CD4-positive, alpha-beta T cell treated with Interleukin-1 beta for 1 hour (primary cell): Measurements from ENCODE around the gene ILDR1.
"Not testable (repeated sequence)": the region's sequence is repeated elsewhere in the genome, so short reads cannot be mapped to it uniquely, and the experiment has no call there.

ENCODE experiments used
- DNase-seq, 2 donors: peaks; one replicate each; pipeline ENCODE4 v3.0.0-alpha.2; 2020 to 2022

ILDR1 gene

GRCh38 chr3:122021811-122022401 is at the start of gene ILDR1:
Gene ILDR1 (minus strand): TSS chr3:122022247. CDS start chr3:122022077, 170 bp downstream.
- DNase-seq = peak in 1 of 2 donors; percentile 20

- no peak for DNase-seq
These were observed 45.7 kb upstream of the ILDR1 start for GRCh38 chr3:122067588-122068240.

- no peak for DNase-seq
These were observed 45.1 kb upstream of the ILDR1 start for GRCh38 chr3:122067214-122067550.

- DNase-seq = no peak
These were observed 44.5 kb upstream of the ILDR1 start for GRCh38 chr3:122066331-122067213.

GRCh38 chr3:122064326-122064725 is 42.3 kb upstream of the ILDR1 start:
- DNase-seq = peak in 1 of 2 donors; percentile 55

- DNase-seq = no peak
These were observed 41.9 kb upstream of the ILDR1 start for GRCh38 chr3:122063908-122064307.

GRCh38 chr3:122060040-122060698 is 38.1 kb upstream of the ILDR1 start:
- DNase-seq = no peak

- DNase-seq = no peak
These were observed 36.2 kb upstream of the ILDR1 start for GRCh38 chr3:122058294-122058693.

- no peak for DNase-seq
These were observed 35.6 kb upstream of the ILDR1 start for GRCh38 chr3:122057671-122058070.

- DNase-seq = peak in 1 of 2 donors; percentile 60
These were observed 33.2 kb upstream of the ILDR1 start, which contains the start of gene CD86 for GRCh38 chr3:122055215-122055614. Gene CD86 (plus strand): TSS chr3:122055362. CDS start chr3:122055490, 128 bp downstream.

- peak in 1 of 2 donors; percentile 24 for DNase-seq
These were observed 30.9 kb upstream of the ILDR1 start for GRCh38 chr3:122052968-122053367.

- DNase-seq = not testable (repeated sequence)
These were observed 25.7 kb upstream of the ILDR1 start for GRCh38 chr3:122047773-122048172.

- not testable (repeated sequence) for DNase-seq
These were observed 25.2 kb upstream of the ILDR1 start for GRCh38 chr3:122047296-122047695.

- DNase-seq = no peak
These were observed 11.0 kb upstream of the ILDR1 start for GRCh38 chr3:122033023-122033422.

- DNase-seq = no peak
These were observed 10.5 kb upstream of the ILDR1 start for GRCh38 chr3:122032531-122032930.

GRCh38 chr3:122031123-122031468 is 9.0 kb upstream of the ILDR1 start:
- no peak for DNase-seq

GRCh38 chr3:122030381-122031122 is 8.5 kb upstream of the ILDR1 start:
- peak in 1 of 2 donors; percentile 27 for DNase-seq

- no peak for DNase-seq
These were observed 3.2 kb upstream of the ILDR1 start for GRCh38 chr3:122025296-122025695.

GRCh38 chr3:122024800-122025199 is 2.8 kb upstream of the ILDR1 start:
- DNase-seq = no peak

GRCh38 chr3:122023335-122023910 is 1.4 kb upstream of the ILDR1 start:
- no peak for DNase-seq

GRCh38 chr3:122021037-122021436 is 1.0 kb downstream of the ILDR1 start:
- DNase-seq = no peak

- DNase-seq = no peak
These were observed 2.6 kb downstream of the ILDR1 start for GRCh38 chr3:122019493-122019892.
